Renal cortex interstitium (tissue), 11 donors: ENCODE data around the gene ZNF217. TPM values are rescaled to one million over a fixed set of nuclear protein-coding genes. Genes with fewer than 3 reads are reported as not detected.
"Not testable (repeated sequence)": the region's sequence is repeated elsewhere in the genome, so short reads cannot be mapped to it uniquely, and the experiment has no call there.

ENCODE experiments used
- DNase-seq, 11 donors: peaks; one replicate each; pipeline ENCODE4 v3.0.0-alpha.2; 2013; ENCODE audit warnings: low read depth in 9 of 11, low spot score in 4 of 11; ENCODE audit errors: extremely low read depth in 1 of 11
- polyA plus RNA-seq, 3 donors: library from polyadenylated mRNA; unstranded; fragments of 120-200 nt; gene quantifications; one replicate each; pipeline ENCODE4 v1.2.1, GENCODE V29; 2013; ENCODE audit not compliant: insufficient read length in 3 of 3

ZNF217 gene
- polyA plus RNA-seq, 3 donors: 32.9 to 37.0 (median 36.2) TPM

DNA sequence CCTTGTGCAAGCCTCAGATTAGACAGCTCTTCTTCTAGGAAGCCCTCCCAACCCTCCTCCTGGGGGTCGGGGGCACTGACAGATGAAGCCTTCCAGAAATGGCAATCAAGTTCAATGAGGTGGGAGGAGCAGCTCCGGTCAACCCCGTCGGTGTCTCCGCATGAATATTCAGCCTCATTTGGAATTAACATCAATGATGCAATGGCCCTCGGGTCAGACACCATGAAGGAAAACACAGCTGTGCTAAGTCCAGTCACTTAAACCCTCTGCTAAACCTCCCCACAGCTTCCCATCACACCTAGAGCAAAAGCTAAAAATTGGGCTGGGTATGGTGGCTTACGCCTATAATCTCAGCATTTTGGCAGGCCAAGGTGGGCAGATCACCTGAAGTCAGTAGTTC is 36.5 kb downstream of the ZNF217 start:
- no peak for DNase-seq

DNA sequence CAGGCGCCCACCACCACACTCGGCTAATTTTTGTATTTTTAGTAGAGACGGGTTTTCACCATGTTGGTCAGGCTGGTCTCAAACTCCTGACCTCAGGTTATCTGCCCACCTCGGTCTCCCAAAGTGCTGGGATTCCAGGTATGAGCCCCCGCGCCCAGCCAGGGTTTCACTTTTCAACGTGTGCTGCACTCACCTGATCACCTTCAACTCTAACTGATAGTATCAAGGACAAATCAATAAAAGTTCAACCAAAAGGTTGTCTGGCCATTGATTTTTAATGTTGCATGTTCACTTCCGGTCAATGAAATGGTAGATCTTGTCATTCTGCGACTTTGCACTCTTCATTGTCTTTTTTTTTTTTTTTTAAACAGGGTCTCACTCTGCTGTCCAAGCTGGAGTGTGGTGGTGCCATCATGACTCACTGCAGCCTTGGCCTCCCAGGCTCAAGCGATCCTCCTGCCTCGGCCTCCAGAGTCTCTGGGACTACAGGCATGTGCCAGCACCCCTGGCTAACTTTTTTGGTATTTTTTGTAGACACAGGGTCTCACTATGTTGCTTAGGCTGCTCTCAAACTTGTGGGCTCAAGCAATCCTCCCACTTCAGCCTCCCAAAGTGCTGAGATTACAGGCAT is 37.3 kb downstream of the ZNF217 start:
- no peak for DNase-seq

DNA sequence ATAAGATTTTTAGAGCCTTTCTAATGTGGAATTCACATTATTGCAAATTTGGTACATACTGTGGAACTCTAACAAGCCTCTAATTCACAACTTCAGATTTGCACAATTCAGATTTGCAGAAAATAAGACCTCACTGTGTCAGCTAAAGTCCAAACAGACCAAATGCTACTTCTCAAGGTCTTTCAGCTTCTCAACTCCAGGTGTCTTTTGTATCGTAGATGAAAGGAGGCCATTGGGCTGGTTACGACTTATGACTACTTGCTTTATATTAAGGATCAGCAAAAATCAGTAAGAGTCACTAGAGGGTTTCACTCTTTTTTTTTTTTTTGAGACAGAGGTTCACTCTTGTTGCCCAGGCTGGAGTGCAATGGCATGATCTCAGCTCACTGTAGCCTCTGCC is 37.8 kb downstream of the ZNF217 start:
- peak in 4 of 11 donors; percentile 29 to 39 (median 30) for DNase-seq

DNA sequence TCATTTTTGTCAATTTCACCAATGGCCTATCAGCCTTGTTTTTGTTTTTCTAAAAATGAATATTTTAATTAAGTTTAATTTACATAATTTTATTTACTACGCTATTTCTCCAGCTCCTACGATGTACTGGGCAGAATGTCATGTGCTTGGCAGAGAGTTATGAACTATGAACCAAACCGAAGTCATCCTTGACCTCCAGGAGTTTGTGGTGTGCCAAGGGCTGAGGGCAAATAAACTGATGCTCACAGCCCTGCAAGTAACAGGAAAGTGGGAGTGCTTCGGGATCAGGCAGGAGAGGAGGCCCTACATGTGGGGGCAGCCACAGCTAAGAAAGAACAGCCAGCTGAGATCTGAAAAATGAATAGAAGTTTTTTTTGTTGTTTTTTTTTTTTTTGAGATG is 38.6 kb downstream of the ZNF217 start:
- no peak for DNase-seq

DNA sequence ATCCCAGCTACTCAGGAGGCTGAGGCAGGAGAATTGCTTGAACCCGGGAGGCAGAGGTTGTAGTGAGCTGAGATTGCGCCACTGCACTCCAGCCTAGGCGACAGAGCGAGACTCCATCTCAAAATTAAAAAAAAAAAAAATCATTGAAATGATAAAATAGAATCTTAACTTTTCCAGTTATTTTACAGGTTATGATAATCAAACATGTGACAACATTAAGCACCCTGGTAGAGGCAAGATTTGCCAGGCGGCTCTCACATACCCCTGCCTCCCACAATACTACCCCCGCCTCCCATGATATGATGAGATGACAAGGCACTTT is 41.1 kb downstream of the ZNF217 start:
- DNase-seq: not testable (repeated sequence)

DNA sequence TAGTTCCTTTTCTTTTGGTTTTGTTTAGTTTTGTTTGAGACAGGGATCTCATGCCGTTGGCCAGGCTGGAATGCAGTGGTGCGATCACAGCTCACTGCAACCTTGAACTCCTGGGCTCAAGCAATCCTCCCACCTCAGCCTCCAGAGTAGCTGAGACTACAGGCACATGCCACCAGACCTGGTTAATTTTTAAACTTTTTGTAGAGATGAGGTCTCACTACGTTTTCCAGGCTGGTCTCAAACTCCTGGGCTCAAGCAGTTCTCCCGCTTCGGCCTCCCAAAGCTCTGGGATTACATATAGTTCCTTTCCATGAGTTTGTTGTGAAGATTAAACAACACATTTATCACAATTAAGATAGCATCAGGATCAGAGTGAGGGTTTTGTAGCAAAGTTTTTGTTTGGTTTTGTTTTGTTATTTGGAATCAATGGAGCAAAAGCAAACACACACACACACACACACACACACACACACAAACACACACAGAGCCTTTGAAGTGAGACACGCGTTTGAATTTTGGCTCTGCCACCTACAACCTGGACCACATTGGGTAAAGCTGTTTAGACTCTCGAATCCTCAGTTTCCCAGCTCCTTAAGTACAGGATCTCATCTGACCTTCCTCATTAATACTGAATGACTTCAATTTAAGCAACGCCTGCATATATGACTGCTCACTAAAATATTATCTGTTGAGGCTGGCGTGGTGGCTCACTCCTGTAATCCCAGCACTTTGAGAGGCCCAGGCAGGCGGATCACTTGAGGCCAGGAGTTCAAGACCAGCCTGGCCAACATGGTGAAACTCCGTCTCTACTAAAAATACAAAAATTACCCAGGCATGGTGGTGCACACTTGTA is 41.7 kb downstream of the ZNF217 start:
- not testable (repeated sequence) for DNase-seq

DNA sequence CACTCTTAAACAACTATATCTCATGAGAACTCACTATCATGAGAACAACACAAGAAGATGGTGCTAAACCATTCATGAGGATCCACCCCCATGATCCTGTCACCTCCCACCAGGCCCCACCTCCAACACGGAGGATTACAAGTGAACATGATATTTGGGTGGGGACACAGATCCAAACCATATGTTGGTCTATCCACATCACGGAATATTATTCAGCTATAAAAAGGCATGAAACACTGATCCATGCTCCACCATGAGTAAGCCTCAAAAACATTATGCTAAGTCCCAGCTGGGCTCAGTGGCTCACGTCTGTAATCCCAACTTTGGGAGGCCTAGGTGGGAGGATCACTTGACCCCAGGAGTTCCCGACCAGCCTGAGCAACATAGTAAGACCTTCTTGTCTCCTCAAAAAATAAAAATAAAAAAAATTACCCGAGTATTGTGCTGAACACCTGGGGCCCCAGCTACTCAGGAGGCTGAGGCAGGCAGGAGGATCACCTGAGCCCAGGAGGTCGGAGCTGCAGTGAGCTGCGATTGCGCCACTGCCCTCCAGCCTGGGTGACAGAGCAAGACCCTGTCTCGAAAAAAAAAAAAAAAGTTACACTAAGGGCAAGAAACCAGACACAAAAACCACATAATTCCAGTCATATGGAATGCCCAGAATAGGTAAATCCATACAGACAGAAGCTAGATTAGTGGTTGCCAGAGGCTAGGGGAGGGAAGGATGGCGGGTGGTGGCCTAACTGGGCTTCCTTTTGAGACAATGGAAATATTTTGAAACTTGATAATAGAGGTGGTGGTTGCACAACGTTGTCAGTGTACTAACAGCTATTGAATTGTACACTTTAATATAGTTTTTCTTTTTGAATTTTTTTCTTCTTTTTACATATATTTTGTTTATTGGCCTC is 43.1 kb downstream of the ZNF217 start:
- no peak for DNase-seq

DNA sequence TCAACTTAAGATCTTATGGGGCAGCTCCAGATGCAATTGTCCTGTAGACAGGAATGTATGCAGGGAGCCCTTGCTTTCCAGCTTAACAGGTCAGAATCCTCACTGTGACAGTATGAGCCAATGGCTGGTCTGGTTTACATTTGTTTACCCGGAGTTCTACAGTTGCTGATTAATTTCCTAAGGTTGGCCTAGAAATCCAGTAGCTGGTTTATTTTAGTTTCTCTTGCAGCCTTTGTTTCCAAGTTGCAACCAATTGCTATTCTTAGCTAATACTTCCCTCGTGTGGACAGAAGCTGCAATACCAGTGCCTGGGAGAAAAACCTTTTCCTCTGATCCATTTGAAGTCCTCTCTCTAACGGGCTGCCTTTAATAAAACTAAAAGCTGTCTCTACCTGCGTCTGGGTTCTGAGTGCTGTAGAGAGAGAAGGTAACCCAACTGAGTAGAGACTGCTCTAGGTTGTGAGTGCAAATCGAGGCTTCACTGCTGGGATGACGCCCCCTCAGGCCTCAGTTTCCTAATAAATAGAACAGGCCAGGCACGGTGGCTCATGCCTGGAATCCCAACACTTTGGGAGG is 45.9 kb downstream of the ZNF217 start:
- peak; percentile 57 to 82 (median 71) for DNase-seq

DNA sequence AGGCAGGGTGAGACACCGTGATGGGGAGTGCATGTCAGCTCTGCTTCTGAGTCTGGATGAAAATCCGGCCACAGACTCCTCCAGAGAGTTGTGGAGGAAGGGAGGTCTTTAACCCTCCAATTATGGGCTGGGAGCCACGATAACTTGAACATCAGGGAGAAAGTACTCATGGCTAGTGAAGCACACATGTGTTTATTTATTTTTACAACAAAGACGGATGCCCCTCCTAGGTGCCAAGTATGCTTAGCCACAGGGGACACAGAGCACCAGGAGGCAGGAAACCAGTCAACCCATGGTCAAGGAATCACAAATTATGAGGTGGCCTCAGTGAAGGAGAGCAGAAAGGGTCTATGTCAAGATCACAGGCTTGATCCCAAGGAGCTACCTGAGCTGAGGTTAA is 54.1 kb downstream of the ZNF217 start:
- DNase-seq: no peak

DNA sequence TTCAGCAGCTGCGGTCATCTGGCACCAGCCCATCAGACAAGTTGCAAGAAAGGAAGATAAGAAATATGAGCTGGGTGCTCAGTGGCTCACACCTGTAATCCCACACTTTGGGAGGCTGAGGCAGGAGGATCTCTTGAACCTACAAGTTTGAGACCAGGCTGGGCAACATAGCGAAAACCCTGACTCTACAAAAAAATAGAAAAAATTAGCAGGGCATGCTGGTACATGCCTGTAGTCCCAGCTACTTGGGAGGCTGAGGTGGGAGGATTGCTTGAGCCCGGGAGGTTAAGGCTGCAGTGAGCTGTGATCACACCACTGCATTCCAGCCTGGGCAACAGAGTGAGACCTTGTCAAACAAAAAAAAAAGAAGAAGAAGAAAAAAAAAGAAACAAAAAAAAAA is 57.3 kb downstream of the ZNF217 start:
- DNase-seq: not testable (repeated sequence)

DNA sequence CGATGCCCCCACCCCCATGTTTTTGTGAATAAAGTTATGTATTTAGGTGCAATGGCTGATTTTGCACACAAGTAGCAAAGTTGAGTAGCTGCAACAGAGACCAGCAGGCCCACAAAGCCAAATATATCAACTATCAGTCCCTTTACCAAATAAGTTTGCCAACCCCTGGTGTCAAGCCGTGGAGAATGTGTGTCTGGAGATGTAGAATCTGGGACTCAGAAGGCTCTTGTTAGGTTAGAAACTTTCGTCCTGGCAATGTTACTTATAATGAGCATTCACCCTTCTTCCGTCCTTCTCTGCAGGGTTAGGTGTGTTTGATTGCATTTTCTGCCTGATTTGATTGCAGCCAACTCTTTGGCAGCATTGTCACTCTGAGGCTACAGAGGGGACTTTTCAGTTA is 57.8 kb downstream of the ZNF217 start:
- no peak for DNase-seq

DNA sequence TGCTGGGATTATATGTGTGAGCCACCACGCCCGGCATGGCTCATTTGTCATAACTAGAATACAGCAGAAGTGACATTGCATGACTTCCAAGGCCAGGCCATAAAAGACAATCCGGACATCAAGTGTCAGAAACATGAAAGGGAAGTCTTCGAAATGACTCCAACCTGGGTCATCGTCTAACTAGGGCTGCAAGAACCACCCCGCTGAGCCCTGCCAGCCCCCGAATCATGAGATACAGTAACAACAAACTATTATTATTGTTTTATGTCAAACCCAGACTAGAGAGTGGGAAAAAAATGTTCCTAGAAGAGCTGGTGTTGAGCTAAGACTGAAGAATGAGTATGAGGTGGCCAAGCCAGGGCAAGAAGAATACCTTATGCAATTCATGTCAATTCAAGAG is 59.6 kb downstream of the ZNF217 start:
- DNase-seq: no peak

DNA sequence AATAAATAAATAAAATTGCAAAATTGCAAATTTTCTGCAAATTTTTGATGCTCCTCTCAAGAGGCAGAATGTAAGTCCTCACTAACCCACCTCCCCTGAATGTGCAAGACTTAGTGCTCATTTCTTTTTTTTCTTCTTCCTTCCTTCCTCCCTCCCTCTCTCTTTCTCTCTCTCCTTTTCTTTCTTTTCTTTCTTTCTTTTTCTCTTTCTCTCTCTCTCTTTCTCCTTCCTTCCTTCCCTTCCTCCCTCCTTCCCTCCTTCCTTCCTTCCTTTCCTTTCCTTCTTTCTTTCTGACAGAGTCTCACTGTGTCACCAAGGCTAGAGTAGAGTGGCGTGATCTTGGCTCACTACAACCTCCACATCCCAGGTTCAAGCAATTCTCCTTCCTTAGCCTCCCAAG is 60.1 kb downstream of the ZNF217 start:
- DNase-seq: no peak

DNA sequence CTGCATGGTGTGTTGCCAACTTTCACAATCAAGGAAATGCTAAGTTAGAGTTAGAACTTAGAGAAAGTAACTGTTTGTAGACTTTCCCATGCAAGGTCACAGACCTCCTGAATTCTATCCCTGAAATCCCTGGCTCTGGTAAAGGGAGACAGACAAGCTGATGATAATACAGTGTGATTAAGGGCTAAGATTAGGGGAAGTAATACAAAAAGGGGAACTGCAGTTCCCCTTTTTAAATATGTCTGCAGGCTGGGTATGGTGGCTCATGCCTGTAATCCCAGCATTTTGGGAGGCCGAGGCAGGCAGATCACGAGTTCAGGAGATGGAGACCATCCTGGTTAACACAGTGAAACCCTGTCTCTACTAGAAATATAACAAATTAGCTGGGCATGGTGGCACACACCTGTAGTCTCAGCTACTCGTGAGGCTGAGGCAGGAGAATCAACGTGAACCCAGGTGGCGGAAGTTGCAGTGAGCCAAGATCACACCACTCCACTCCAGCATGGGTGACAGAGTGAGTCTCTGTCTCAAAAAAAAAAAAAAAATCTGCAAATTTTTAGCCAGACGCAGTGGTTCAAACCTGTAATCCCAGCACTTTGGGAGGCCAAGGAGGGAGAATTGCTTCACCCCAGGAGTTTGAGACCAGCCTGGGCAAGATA is 60.9 kb downstream of the ZNF217 start:
- DNase-seq: not testable (repeated sequence)

DNA sequence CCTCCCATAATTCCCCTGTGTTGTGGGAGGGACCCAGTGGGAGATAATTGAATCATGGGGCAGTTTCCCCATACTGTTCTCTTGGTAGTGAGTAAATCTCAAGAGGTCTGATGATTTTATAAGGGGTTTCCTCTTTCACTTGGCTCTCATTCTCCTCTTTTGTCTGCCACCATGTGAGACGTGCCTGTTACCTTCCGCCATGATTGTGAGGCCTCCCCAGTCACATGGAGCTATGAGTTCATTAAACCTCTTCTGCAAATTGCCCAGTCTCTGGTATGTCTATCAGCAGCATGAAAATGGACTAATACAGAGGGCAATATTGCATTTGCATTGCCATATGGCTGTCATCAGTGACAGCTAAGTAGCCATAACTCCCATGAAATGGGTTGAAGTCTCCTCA is 63.2 kb downstream of the ZNF217 start:
- no peak for DNase-seq

DNA sequence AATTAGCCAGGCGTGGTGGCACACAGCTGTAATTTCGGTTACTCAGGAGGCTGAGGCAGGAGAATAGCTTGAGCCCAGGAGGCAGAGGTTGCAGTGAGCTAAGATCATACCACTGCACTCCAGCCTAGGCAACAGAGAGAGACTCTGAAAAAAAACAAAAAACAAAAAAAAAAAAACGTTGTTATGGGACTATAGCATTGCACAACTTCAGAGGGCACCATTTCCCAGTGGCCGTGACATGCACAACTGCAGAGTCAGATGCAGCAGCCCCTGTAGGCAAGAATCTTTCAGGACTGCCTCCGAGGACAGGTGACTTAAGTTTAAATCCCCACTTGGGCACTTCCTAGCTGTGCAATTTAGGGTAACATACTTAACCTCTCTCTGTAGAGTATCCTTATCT is 64.0 kb downstream of the ZNF217 start:
- no peak for DNase-seq

DNA sequence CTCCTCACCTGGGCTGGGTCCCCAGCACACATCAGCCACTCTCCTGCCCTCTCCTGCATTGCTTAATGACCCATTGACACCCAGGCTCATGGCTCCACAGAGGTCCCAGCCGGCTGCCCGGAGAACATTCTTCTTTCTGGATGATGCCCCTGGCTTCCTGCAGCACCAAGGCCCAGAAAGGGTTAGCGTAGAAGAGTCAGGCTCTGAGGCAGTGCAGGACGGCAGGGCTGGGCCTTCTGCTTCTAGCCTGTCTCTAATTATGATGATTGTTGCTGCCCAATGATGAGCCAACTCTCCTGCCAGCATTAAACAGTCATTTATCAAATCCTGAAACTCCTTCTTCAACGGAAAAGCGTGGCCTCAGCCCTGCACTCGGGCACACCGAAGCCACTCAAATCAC is 66.4 kb downstream of the ZNF217 start:
- no peak for DNase-seq

DNA sequence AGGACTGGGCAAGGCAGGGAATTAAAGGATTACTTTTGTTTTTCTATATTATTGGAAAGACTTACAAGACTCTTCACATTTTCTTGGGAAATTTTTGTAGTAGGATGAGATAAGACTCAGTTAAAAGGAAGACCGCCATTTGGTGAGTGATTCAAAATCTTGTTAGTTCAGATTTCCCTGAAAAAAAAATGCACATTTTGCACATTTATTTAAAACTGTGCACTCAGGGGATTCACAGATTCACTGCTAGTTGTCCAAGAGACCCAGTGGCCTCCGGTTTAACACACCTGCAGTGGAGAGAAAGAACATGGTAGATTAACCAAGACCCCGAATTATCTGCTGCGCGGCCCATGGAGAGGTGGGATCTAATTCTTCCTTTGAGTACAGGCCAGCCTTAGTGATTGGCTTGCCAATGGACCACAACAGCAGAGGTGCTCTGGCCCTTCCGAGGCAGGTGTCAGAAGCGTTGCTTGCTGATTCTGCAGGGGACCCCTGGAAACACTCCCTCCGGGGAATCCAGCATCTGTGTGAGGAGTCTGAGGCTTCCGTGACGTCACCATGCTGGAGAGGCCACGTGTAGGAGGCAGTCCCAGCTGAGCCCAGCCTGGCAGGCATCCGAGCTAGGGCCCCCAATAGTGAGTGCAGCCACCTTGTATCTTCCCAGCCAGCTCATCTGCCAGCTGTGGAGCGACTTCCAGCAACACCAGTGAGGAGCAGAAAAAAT is 68.9 kb downstream of the ZNF217 start:
- DNase-seq: no peak
